GM18907 (cell line): ENCODE results near the gene SPARC.
A peak's percentile ranks its signal among the peaks of the same experiment; 100 is the strongest.
"Not testable (repeated sequence)": the region's sequence is repeated elsewhere in the genome, so short reads cannot be mapped to it uniquely, and the experiment has no call there.

Source experiments
- ATAC-seq: cut with Tn5 transposase; IDR thresholded peaks from one replicate; pipeline ENCODE4 v1.9.1; 2021; ENCODE audit warnings: mild to moderate bottlenecking, moderate library complexity; ENCODE audit not compliant: unreplicated experiment

SPARC gene

GRCh38 chr5:151703227-151703626 is 16.5 kb upstream of the SPARC start:
- peak; percentile 95 for ATAC-seq

- peak; percentile 46 for ATAC-seq
These were observed 14.1 kb upstream of the SPARC start for GRCh38 chr5:151700820-151701219.

- peak; percentile 48 for ATAC-seq
These were observed 13.6 kb upstream of the SPARC start for GRCh38 chr5:151700296-151700695.

GRCh38 chr5:151699071-151699901 is 12.6 kb upstream of the SPARC start:
- ATAC-seq: no peak

GRCh38 chr5:151698081-151698480 is 11.4 kb upstream of the SPARC start:
- ATAC-seq: not testable (repeated sequence)

GRCh38 chr5:151697452-151697851 is 10.7 kb upstream of the SPARC start:
- no peak for ATAC-seq

GRCh38 chr5:151696470-151697061 is 9.9 kb upstream of the SPARC start:
- no peak for ATAC-seq

- no peak for ATAC-seq
These were observed 8.7 kb upstream of the SPARC start for GRCh38 chr5:151695464-151695863.

GRCh38 chr5:151694035-151694485 is 7.3 kb upstream of the SPARC start:
- no peak for ATAC-seq

GRCh38 chr5:151692312-151692711 is 5.6 kb upstream of the SPARC start:
- no peak for ATAC-seq

GRCh38 chr5:151691706-151692105 is 5.0 kb upstream of the SPARC start:
- no peak for ATAC-seq

- not testable (repeated sequence) for ATAC-seq
These were observed 2.9 kb upstream of the SPARC start for GRCh38 chr5:151689591-151689990.

- no peak for ATAC-seq
These were observed 1.7 kb upstream of the SPARC start for GRCh38 chr5:151688436-151688835.

- no peak for ATAC-seq
These were observed 704 bp downstream of the SPARC start for GRCh38 chr5:151685749-151686673.

- ATAC-seq: no peak
These were observed 1.9 kb downstream of the SPARC start for GRCh38 chr5:151684690-151685361.

GRCh38 chr5:151683986-151684588 is 2.6 kb downstream of the SPARC start:
- ATAC-seq: no peak

- no peak for ATAC-seq
These were observed 3.3 kb downstream of the SPARC start for GRCh38 chr5:151683444-151683843.

- ATAC-seq: no peak
These were observed 3.9 kb downstream of the SPARC start for GRCh38 chr5:151682751-151683331.

- no peak for ATAC-seq
These were observed 4.5 kb downstream of the SPARC start for GRCh38 chr5:151682240-151682639.

- no peak for ATAC-seq
These were observed 5.7 kb downstream of the SPARC start for GRCh38 chr5:151680944-151681427.
